Nephron (organoid): ENCODE data around the gene AKR1B1.

Experiments used
- H3K27ac Mint-ChIP-seq, 3 experiments: 2 replicates each; pipeline ENCODE4 v1.8.0; 2020; ENCODE audit warnings: mixed read lengths in 3 of 3, mild to moderate bottlenecking in 2 of 3, moderate library complexity in 1 of 3
- H3K27me3 Mint-ChIP-seq: 2 replicates; pipeline ENCODE4 v1.8.0; 2021; ENCODE audit warnings: low read depth, mild to moderate bottlenecking, moderate library complexity, mixed read lengths
- H3K36me3 Mint-ChIP-seq: 2 replicates; pipeline ENCODE4 v1.8.0; 2020; ENCODE audit warnings: low read depth, mixed read lengths
- H3K4me1 Mint-ChIP-seq: 2 replicates; pipeline ENCODE4 v1.8.0; 2020; ENCODE audit warnings: mixed read lengths
- H3K4me3 Mint-ChIP-seq, 3 experiments: 2 replicates each; pipeline ENCODE4 v1.8.0; 2020; ENCODE audit warnings: mild to moderate bottlenecking in 3 of 3, mixed read lengths in 3 of 3, moderate library complexity in 2 of 3
- H3K9me3 Mint-ChIP-seq: 2 replicates; pipeline ENCODE4 v1.8.0; 2020; ENCODE audit warnings: mixed read lengths
- TF ChIP-seq, protein P1 (sequence below), 3 experiments: fragments of 200-600 bp; sonication (generic); IDR thresholded peaks; one replicate each; pipeline ENCODE4 v1.5.0; 2021; ENCODE audit warnings: antibody characterized with exemption in 3 of 3; ENCODE audit not compliant: unreplicated experiment in 3 of 3

Gene AKR1B1

DNA sequence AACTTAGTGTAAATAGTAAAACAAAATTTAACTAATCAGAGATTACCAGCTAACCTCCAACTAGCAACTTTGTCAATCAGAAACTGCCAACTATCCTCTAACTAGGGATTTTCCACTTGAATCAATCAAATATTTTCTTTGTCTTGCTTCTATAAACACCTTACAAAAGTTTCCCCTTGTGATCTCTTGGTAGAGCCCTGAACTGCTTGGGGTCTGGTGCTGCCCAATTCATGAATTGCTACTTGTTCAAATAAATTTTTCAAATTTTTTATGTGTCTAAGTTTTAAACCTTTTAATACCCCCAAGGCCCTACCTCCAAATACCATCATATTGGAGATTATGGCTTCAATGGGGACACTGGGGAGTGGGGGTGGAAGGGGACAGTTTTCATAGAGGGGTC, 24.0 kb upstream of the AKR1B1 start:
- Mint-ChIP-seq H3K36me3 (no peaks in the 10 kb centered on the region), H3K4me3 (no peak overlapping the region), H3K27me3 (no peaks in the 10 kb centered on the region), H3K4me1 (peaks cover 7% of the 10 kb centered on the region), H3K27ac (no peak overlapping the region), H3K9me3 (peaks cover 3% of the 10 kb centered on the region)
- TF ChIP-seq, protein P1, sequence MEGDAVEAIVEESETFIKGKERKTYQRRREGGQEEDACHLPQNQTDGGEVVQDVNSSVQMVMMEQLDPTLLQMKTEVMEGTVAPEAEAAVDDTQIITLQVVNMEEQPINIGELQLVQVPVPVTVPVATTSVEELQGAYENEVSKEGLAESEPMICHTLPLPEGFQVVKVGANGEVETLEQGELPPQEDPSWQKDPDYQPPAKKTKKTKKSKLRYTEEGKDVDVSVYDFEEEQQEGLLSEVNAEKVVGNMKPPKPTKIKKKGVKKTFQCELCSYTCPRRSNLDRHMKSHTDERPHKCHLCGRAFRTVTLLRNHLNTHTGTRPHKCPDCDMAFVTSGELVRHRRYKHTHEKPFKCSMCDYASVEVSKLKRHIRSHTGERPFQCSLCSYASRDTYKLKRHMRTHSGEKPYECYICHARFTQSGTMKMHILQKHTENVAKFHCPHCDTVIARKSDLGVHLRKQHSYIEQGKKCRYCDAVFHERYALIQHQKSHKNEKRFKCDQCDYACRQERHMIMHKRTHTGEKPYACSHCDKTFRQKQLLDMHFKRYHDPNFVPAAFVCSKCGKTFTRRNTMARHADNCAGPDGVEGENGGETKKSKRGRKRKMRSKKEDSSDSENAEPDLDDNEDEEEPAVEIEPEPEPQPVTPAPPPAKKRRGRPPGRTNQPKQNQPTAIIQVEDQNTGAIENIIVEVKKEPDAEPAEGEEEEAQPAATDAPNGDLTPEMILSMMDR (IDR thresholded peaks at IDR 0.05; ENCODE audit: unreplicated experiment in 3 of 3): no peak

DNA sequence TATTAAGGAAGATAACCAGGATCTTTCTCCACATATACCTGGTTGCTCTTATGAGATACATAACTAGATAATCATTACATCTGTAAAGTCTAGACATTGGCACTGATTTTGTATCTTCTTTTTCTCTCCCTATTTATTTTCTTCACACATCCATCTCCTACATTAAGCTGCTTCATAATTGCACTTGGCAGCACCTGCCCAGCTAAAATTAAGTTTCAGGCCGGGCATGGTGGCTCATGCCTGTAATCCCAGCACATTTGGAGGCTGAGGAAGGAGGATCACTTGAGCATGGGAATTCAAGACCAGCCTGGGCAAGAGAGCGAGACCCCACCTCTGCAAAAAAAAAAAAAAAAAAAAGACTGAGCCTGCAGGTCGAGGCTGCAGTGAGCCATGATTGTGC, 22.3 kb upstream of the AKR1B1 start:
- no peaks in the 10 kb centered on the region for H3K27me3 Mint-ChIP-seq
- H3K36me3 Mint-ChIP-seq: no peaks in the 10 kb centered on the region
- peaks cover 7% of the 10 kb centered on the region for H3K4me1 Mint-ChIP-seq
- no peak overlapping the region for H3K27ac Mint-ChIP-seq
- H3K4me3 Mint-ChIP-seq: no peak overlapping the region
- TF ChIP-seq, protein P1 (IDR thresholded peaks at IDR 0.05; ENCODE audit: unreplicated experiment in 3 of 3): no peak
- H3K9me3 Mint-ChIP-seq: no peaks in the 10 kb centered on the region

DNA sequence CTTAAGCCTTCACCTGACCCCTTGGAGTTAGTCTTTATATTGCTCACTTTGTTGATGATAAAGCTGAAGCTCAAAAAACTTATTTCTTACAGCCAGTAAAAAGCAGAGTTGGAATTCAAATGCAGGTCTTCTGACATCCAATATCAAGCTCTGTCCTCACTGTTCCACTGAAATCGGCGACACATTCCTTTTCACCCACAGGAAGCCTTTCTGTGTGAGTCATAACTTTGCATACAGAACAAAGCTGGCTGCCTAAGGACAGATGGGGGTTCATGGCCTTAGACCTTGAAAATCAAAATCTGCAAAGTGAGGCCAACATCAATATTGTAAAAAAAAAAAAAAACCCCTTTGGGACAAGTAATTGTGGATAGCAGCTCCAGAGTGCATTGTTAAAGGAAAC, 21.8 kb upstream of the AKR1B1 start:
- no peaks in the 10 kb centered on the region for H3K9me3 Mint-ChIP-seq
- H3K4me1 Mint-ChIP-seq: peaks cover 7% of the 10 kb centered on the region
- H3K4me3 Mint-ChIP-seq: no peak overlapping the region
- H3K27ac Mint-ChIP-seq: no peak overlapping the region
- TF ChIP-seq, protein P1 (IDR thresholded peaks at IDR 0.05; ENCODE audit: unreplicated experiment in 3 of 3): no peak
- no peaks in the 10 kb centered on the region for H3K27me3 Mint-ChIP-seq
- H3K36me3 Mint-ChIP-seq: no peaks in the 10 kb centered on the region

DNA sequence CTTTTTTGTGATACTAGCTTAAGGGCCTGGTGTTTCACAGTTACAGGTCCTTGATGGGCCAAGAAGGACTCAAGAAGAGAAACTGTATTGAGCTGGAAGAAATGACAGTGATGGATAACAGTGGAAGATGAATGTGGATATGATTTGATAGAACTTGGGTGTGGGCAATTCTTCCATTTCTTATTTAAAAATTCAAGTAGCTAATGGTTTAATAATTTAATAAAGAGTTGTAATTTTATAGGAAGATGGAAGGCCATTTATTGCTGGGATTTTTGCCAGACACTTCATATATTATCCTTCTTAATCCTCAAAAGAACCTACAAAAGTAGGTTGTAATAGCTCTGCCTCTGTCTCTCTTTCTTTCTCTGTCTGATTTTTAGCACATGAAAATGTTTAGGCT, 21.3 kb upstream of the AKR1B1 start:
- TF ChIP-seq, protein P1 (IDR thresholded peaks at IDR 0.05; ENCODE audit: unreplicated experiment in 3 of 3): no peak
- Mint-ChIP-seq H3K4me3 (no peak overlapping the region), H3K27me3 (no peaks in the 10 kb centered on the region), H3K4me1 (peaks cover 7% of the 10 kb centered on the region), H3K27ac (no peak overlapping the region), H3K36me3 (no peaks in the 10 kb centered on the region), H3K9me3 (no peaks in the 10 kb centered on the region)

DNA sequence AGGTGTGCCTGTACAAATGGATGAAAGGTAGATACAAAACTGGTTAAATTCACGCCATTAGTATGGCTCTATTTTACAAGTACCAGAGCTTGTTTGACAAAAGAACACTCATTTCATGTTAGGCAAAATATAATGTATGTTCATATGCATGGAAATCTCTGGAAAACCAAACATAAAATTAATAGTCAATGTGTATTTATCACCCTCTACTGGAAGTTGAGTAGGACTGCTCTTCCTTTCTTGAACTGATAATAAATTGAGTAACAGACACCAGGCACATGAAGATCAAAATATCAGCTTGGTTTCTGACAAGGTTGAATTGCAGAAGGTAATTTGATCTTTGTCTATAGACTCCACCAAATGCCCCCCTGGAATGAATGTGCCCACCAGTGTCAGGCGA, 19.8 kb upstream of the AKR1B1 start:
- Mint-ChIP-seq H3K27ac (no peak overlapping the region), H3K4me1 (peaks cover 7% of the 10 kb centered on the region), H3K36me3 (no peaks in the 10 kb centered on the region), H3K4me3 (no peak overlapping the region), H3K9me3 (no peaks in the 10 kb centered on the region), H3K27me3 (no peaks in the 10 kb centered on the region)
- TF ChIP-seq, protein P1 (IDR thresholded peaks at IDR 0.05; ENCODE audit: unreplicated experiment in 3 of 3): no peak

DNA sequence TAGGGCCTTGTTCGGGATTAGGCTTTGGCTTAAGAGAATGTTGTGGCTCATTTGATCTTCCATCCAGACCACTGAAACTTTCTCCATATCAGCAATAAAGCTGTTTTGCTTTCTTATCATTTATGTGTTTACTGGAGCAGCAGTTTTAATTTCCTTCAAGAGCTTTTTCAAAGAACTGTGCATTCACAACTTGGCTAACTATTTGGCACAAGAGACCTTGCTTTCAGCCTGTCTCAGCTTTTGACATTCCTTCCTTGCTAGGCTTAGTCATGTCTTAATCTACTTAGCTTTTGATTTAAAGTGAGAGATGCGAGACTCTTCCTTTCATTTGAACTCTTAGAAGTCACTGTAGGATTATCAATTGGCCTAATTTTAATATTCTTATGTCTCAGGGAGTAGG, 19.1 kb upstream of the AKR1B1 start:
- H3K36me3 Mint-ChIP-seq: no peaks in the 10 kb centered on the region
- H3K4me3 Mint-ChIP-seq: no peak overlapping the region
- no peaks in the 10 kb centered on the region for H3K27me3 Mint-ChIP-seq
- TF ChIP-seq, protein P1 (IDR thresholded peaks at IDR 0.05; ENCODE audit: unreplicated experiment in 3 of 3): no peak
- H3K4me1 Mint-ChIP-seq: peaks cover 7% of the 10 kb centered on the region
- no peak overlapping the region for H3K27ac Mint-ChIP-seq
- H3K9me3 Mint-ChIP-seq: no peaks in the 10 kb centered on the region
